ENCODE results near the gene SPACA7. TPM values are rescaled to one million over a fixed set of nuclear protein-coding genes. Genes with fewer than 3 reads are reported as not detected.

SPACA7 gene
- total and polyA plus RNA-seq, 7 donors: not detected

DNA sequence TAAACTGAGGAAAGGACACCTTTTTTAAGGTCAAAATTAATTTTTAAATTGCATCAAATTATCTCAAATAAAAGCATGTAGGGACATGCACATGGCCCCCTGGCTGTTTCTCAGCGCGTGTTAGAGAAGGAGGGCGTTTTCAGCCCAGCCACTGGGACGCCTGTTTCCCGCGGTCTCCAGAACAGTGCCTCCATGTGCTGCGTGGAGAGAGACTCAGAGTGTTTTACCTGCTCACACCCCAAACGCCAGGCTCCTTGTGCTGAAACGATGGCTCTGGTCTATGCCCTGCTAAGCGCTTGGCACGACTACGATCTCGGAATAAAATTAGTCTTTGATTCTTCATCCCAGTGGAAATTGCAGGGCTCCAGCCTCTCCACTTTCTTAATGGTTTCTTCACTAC lies 20.0 kb upstream of the SPACA7 start:
- 82 to 86% (median 83%) methylated on average over 13 of the region's 13 CpGs for WGBS, 3 donors
- DNase-seq (no peak), ATAC-seq (no peak)
- no peak for TF ChIP-seq CTCF (IDR thresholded peaks at IDR 0.05)
- Histone ChIP-seq H3K9me3 (peaks cover 7% of the 10 kb centered on the region), H3K4me1 (no peaks in the 10 kb centered on the region), H3K27ac (no peak overlapping the region), H3K27me3 (ENCODE audit: insufficient read depth in 3 of 3, low read length in 2 of 3) (peaks cover 0 to 2% (median 0%) of the 10 kb centered on the region in 3 donors), H3K4me3 (no peak overlapping the region), H3K36me3 (ENCODE audit: insufficient read depth in 1 of 2, low read depth in 1 of 2) (no peaks in the 10 kb centered on the region)
- intact Hi-C loops (cut with DNase I): no loop called here

DNA sequence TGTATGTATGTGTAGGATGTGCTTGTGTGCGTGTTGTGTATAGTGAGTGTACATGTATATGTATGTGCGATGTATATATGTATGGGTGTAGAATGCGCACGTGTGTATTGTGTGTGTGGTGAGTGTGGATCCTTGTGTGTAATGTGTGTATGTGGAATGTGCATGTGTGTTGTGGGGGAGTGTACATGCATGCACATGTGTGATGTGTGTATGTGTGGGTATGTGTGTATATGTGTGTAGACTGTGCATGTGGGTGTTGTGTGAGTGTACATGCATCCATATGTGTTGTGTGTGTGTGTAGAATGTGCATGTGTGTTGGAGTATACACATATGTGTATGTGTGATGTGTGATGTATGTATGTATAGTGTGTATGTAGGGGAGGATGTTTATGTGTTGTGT lies 18.0 kb upstream of the SPACA7 start:
- no peak for TF ChIP-seq CTCF (IDR thresholded peaks at IDR 0.05)
- ATAC-seq (no peak), DNase-seq (no peak)
- peaks cover 15% of the 10 kb centered on the region for H3K9me3 ChIP-seq
- no peaks in the 10 kb centered on the region for H3K36me3 ChIP-seq (ENCODE audit: insufficient read depth in 1 of 2, low read depth in 1 of 2)
- intact Hi-C loops (cut with DNase I): no loop called here
- H3K4me1 ChIP-seq: no peaks in the 10 kb centered on the region
- WGBS, 3 donors: 96 to 97% (median 96%) methylated on average over 4 of the region's 4 CpGs
- no peak overlapping the region for H3K27ac ChIP-seq
- H3K27me3 ChIP-seq (ENCODE audit: insufficient read depth in 3 of 3, low read length in 2 of 3): no peaks in the 10 kb centered on the region
- H3K4me3 ChIP-seq: no peak overlapping the region

- WGBS, 3 donors: 37 to 43% (median 39%) methylated on average over 5 of the region's 5 CpGs
- Histone ChIP-seq H3K36me3 (ENCODE audit: insufficient read depth in 1 of 2, low read depth in 1 of 2) (no peaks in the 10 kb centered on the region), H3K27ac (no peak overlapping the region), H3K4me1 (no peaks in the 10 kb centered on the region), H3K27me3 (ENCODE audit: insufficient read depth in 3 of 3, low read length in 2 of 3) (no peaks in the 10 kb centered on the region), H3K4me3 (no peak overlapping the region), H3K9me3 (peaks cover 15% of the 10 kb centered on the region)
- no peak for TF ChIP-seq CTCF (IDR thresholded peaks at IDR 0.05)
- DNase-seq: no peak
- intact Hi-C loops (cut with DNase I): no loop called here
- no peak for ATAC-seq
Observed at GRCh38 chr13:112362021-112362420, 14.1 kb upstream of the SPACA7 start.

- Histone ChIP-seq H3K4me3 (no peak overlapping the region), H3K36me3 (ENCODE audit: insufficient read depth in 1 of 2, low read depth in 1 of 2) (no peaks in the 10 kb centered on the region), H3K27ac (no peak overlapping the region), H3K9me3 (peaks cover 15% of the 10 kb centered on the region), H3K4me1 (no peaks in the 10 kb centered on the region), H3K27me3 (ENCODE audit: insufficient read depth in 3 of 3, low read length in 2 of 3) (no peaks in the 10 kb centered on the region)
- TF ChIP-seq CTCF (IDR thresholded peaks at IDR 0.05): no peak
- intact Hi-C loops (cut with DNase I): no loop called here
- ATAC-seq (no peak), DNase-seq (no peak)
- WGBS, 3 donors: 56 to 59% (median 57%) methylated on average over 12 of the region's 12 CpGs
Observed at GRCh38 chr13:112363867-112364528, 12.2 kb upstream of the SPACA7 start.

Measured in psoas muscle (tissue), 8 donors.